B cell (primary cell): Measurements from ENCODE around the gene ARHGAP4. TPM values are rescaled to one million over a fixed set of nuclear protein-coding genes. Genes with fewer than 3 reads are reported as not detected.

ENCODE experiments used
- ATAC-seq: fragments of 200-7000 bp; cut with Tn5 transposase; one replicate; pipeline ENCODE4 v1.10.0; 2021; ENCODE audit warnings: low read depth, mild to moderate bottlenecking, moderate number of reproducible peaks, moderate library complexity
- CTCF ChIA-PET: fragments of 350-600 bp; sonication (Branson Sonifier 250); formaldehyde crosslinking; loops from one replicate; lab custom pipeline; 2021; ENCODE audit warnings: antibody characterized with exemption, inconsistent platforms; lab: Charles Lee
- POLR2A ChIA-PET: fragments of 350-600 bp; sonication (Branson Sonifier 250); formaldehyde crosslinking; loops from one replicate; lab custom pipeline; 2021; ENCODE audit warnings: antibody characterized with exemption; lab: Charles Lee
- DNase-seq: peaks from one replicate; pipeline ENCODE4 v3.0.0; 2013
- H2AFZ ChIP-seq: 2 replicates; pipeline ENCODE4 v1.6.1; 2012; ENCODE audit warnings: mild to moderate bottlenecking, low read depth, low read length; ENCODE audit not compliant: insufficient read depth, poor library complexity, severe bottlenecking
- H3K27ac ChIP-seq, 2 donors: 1 replicate in 1 of 2; 2 replicates in 1 of 2; pipeline ENCODE4 v1.5.1; 2012 to 2013; ENCODE audit warnings: low read length in 2 of 2, mild to moderate bottlenecking in 2 of 2, moderate library complexity in 1 of 2
- H3K27me3 ChIP-seq, 4 experiments: fragments of 200-600 bp in 1 of 4; sonication (generic) in 1 of 4; replicated peaks in 1 of 4; 1 replicate in 2 of 4; 2 replicates in 2 of 4; pipeline versions ENCODE4 v1.6.1 to v1.7.0; 2013 to 2016; ENCODE audit warnings: low read length in 3 of 4, mild to moderate bottlenecking in 2 of 4, mixed read lengths in 1 of 4, moderate library complexity in 1 of 4; ENCODE audit not compliant: insufficient read depth in 4 of 4, control insufficient read depth in 3 of 4; ENCODE audit errors: control extremely low read depth in 1 of 4
- H3K36me3 ChIP-seq, 2 experiments: replicated peaks in 1 of 2; 1 replicate in 1 of 2; 2 replicates in 1 of 2; pipeline versions ENCODE4 v1.6.1 to v1.7.1; 2013; ENCODE audit warnings: low read length in 1 of 2; ENCODE audit not compliant: insufficient read depth in 2 of 2, control insufficient read depth in 1 of 2; ENCODE audit errors: control extremely low read depth in 1 of 2, extremely low read depth in 1 of 2
- H3K4me1 ChIP-seq, 2 donors: fragments of 200-600 bp in 1 of 2; sonication (generic) in 1 of 2; 1 replicate in 1 of 2; 2 replicates in 1 of 2; pipeline versions ENCODE4 v1.5.1 to v1.6.1; 2013 to 2017; ENCODE audit warnings: low read length in 2 of 2; ENCODE audit not compliant: control insufficient read depth in 2 of 2, insufficient read depth in 2 of 2
- H3K4me2 ChIP-seq: replicated peaks from 2 replicates; pipeline ENCODE3; 2012; ENCODE audit warnings: mild to moderate bottlenecking, low read depth, low read length; ENCODE audit not compliant: poor library complexity, severe bottlenecking
- H3K4me3 ChIP-seq, 5 experiments: fragments of 200-600 bp in 1 of 5; sonication (generic) in 1 of 5; 1 replicate in 3 of 5; 2 replicates in 2 of 5; pipeline versions ENCODE4 v1.5.1 to v1.7.0; 2011 to 2016; ENCODE audit warnings: low read length in 4 of 5, mild to moderate bottlenecking in 4 of 5, low read depth in 2 of 5, control low read depth in 1 of 5, moderate library complexity in 1 of 5; ENCODE audit not compliant: insufficient read depth in 1 of 5; ENCODE audit errors: control extremely low read depth in 1 of 5, extremely low read depth in 1 of 5
- H3K79me2 ChIP-seq: fragments of 200-600 bp; sonication (generic); one replicate; pipeline ENCODE4 v1.6.0; 2016; ENCODE audit warnings: low read length; ENCODE audit not compliant: control insufficient read depth, insufficient read depth
- H3K9ac ChIP-seq: fragments of 200-600 bp; sonication (generic); 2 replicates; pipeline ENCODE4 v1.6.1; 2017; ENCODE audit warnings: mild to moderate bottlenecking, low read length, moderate library complexity
- H3K9me3 ChIP-seq, 3 donors: one replicate each; pipeline versions ENCODE4 v1.6.1 to v1.7.1; 2013; ENCODE audit warnings: low read length in 2 of 3; ENCODE audit not compliant: control insufficient read depth in 2 of 3, insufficient read depth in 1 of 3; ENCODE audit errors: control extremely low read depth in 1 of 3
- H4K20me1 ChIP-seq: 2 replicates; pipeline ENCODE4 v1.6.0; 2012; ENCODE audit warnings: mild to moderate bottlenecking, low read length; ENCODE audit not compliant: insufficient read depth, control insufficient read depth, poor library complexity, severe bottlenecking
- H3K27ac Mint-ChIP-seq: one replicate; pipeline ENCODE4 v1.8.0; 2021; ENCODE audit warnings: mixed read lengths
- H3K27me3 Mint-ChIP-seq: one replicate; pipeline ENCODE4 v1.8.0; 2021; ENCODE audit warnings: mixed read lengths
- H3K4me1 Mint-ChIP-seq: one replicate; pipeline ENCODE4 v1.8.0; 2021; ENCODE audit warnings: mixed read lengths
- H3K4me3 Mint-ChIP-seq: one replicate; pipeline ENCODE4 v1.8.0; 2021; ENCODE audit warnings: mixed read lengths
- H3K9me3 Mint-ChIP-seq: one replicate; pipeline ENCODE4 v1.8.0; 2022; ENCODE audit warnings: mixed read lengths; ENCODE audit not compliant: insufficient read depth
- CTCF ChIP-seq: fragments of 200-600 bp; IDR thresholded peaks from one replicate; pipeline ENCODE4 v1.8.0; 2022; ENCODE audit warnings: antibody characterized with exemption, mild to moderate bottlenecking
- EZH2 ChIP-seq: IDR thresholded peaks from 2 replicates; pipeline ENCODE4 v1.6.1; 2012; ENCODE audit warnings: borderline replicate concordance, low read depth, mild to moderate bottlenecking, moderate library complexity, low read length; ENCODE audit not compliant: insufficient read depth, poor library complexity, severe bottlenecking
- WGBS: methylation state at CpG from one replicate; pipeline ENCODE4 v1.1.5; 2013; ENCODE audit warnings: missing lambda C conversion rate; ENCODE audit not compliant: insufficient coverage; 5-methylcytosine and 5-hydroxymethylcytosine counted together
- intact Hi-C: fragments of 100-400 bp; cut with micrococcal nuclease; formaldehyde crosslinking; loops from one replicate; pipeline ENCODE4 v1.10.0; 2022
- polyA plus RNA-seq: library from polyadenylated mRNA; depleted of rRNA; stranded (reverse); fragments of >200 nt; gene quantifications from 2 replicates; pipeline ENCODE4 v1.2.3, GENCODE V29; 2012
- total RNA-seq, 2 donors: library from RNA; stranded (reverse); fragments of 120-200 nt in 1 of 2; gene quantifications; 1 replicate in 1 of 2; 2 replicates in 1 of 2; pipeline versions ENCODE4 v1.2.3 to v1.2.4, GENCODE V29; 2013 to 2022

Gene ARHGAP4
- total and polyA plus RNA-seq, 2 donors (not counting 1 experiment from before 2014, with no cell fraction given) = 242 to 711 TPM

DNA sequence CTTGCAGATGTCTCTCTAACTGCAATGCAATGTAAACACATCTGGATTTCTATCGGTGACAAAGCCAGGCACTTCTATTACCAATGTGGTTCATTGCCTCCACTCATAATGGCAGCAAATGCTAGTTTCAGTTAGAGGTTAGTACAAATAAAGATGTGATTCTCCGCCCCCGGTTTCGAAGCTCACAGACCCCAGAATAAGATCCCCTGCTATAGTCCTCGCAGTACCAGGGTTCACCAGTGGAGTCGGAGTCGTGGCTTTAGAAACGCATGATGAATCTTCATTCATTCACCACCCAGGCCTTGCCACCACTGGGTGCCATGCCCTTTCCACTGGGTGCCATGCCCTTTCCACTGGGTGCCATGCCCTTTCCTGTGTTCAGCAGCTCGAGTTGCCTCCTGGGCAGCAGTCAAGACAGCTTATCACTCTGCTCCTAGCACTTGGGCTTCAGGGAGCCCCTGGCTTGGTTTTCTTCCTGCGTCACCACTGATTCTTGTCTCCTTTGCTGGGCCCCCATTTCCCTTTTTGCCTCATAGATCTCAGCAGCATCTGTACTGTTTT, 12.2 kb upstream of the ARHGAP4 start:
- Histone ChIP-seq H2AFZ (no peak overlapping the region), H3K4me3 (no peak overlapping the region), H3K36me3 (no peaks in the 10 kb centered on the region), H3K9ac (no peak overlapping the region), H3K27me3 (no peaks in the 10 kb centered on the region), H3K79me2 (peaks cover 7% of the 10 kb centered on the region), H3K9me3 (no peaks in the 10 kb centered on the region), H4K20me1 (no peaks in the 10 kb centered on the region), H3K27ac (no peak overlapping the region), H3K4me2 (no peak overlapping the region), H3K4me1 (peaks cover 9 to 32% of the 10 kb centered on the region in 2 donors)
- no peak overlapping the region for H3K27ac Mint-ChIP-seq
- H3K27me3 Mint-ChIP-seq = no peaks in the 10 kb centered on the region
- DNase-seq = no peak
- no peak for ATAC-seq
- no peaks in the 10 kb centered on the region for H3K9me3 Mint-ChIP-seq
- ChIA-PET CTCF (interaction anchor here (0.7 to 7.4 kb wide), 3 partner anchors 9 to 867 kb away, joined by 3 to 59 read pairs (median 3); partner anchors contain the start of genes MPP1 and RENBP), POLR2A (no interaction called here)
- H3K4me1 Mint-ChIP-seq = peaks cover 16% of the 10 kb centered on the region
- TF ChIP-seq CTCF = no peak
- TF ChIP-seq EZH2 = no peak
- intact Hi-C loops = no loop called here
- 90% methylated on average over 6 of the region's 10 CpGs for WGBS
- no peak overlapping the region for H3K4me3 Mint-ChIP-seq

DNA sequence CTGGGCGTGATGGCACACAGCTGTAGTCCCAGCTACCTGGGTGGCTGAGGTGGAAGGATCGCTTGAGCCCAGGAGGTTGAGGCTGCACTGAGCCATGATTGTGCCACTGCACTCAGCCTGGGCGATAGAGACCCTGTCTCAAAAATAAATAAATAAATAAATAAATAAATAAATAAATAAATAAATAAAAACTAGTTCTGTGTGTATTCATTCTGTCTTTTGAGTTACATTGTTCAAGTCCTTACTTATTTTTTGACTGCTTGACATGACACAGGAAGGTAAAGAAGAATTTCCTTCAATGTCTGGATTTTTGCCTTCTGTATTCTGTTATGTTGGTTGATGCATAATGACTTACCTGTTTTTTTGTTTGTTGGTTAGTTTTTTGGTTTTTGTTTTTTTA, 11.0 kb upstream of the ARHGAP4 start:
- Mint-ChIP-seq H3K27ac (no peak overlapping the region), H3K9me3 (no peaks in the 10 kb centered on the region), H3K4me1 (peaks cover 16% of the 10 kb centered on the region), H3K4me3 (no peak overlapping the region), H3K27me3 (no peaks in the 10 kb centered on the region)
- Histone ChIP-seq H2AFZ (no peak overlapping the region), H3K4me2 (no peak overlapping the region), H3K27me3 (no peaks in the 10 kb centered on the region), H3K4me3 (no peak overlapping the region), H3K9me3 (no peaks in the 10 kb centered on the region), H3K9ac (no peak overlapping the region), H3K27ac (no peak overlapping the region), H3K36me3 (peaks cover 0 to 3% of the 10 kb centered on the region in 2 experiments), H3K4me1 (peaks cover 9 to 22% of the 10 kb centered on the region in 2 donors), H3K79me2 (peaks cover 16% of the 10 kb centered on the region), H4K20me1 (no peaks in the 10 kb centered on the region)
- POLR2A ChIA-PET = interaction anchor here (0.6 to 2.0 kb wide), 2 partner anchors 10 to 591 kb away, joined by 3 to 5 read pairs; no protein-coding TSS in a partner anchor
- no peak for ATAC-seq
- TF ChIP-seq CTCF = no peak
- TF ChIP-seq EZH2 = no peak
- WGBS = no CpG with 5 or more reads among the region's 3 CpGs
- intact Hi-C loops = no loop called here
- CTCF ChIA-PET = interaction anchor here (2.9 to 7.4 kb wide), 2 partner anchors 10 to 13 kb away, joined by 16 to 59 read pairs; partner anchors contain the start of genes ARHGAP4 and RENBP
- DNase-seq = no peak
